Keratinocyte (primary cell): ENCODE results near the gene TTC36. TPM values are rescaled to one million over a fixed set of nuclear protein-coding genes. Genes with fewer than 3 reads are reported as not detected.

Experiments used
- DNase-seq: peaks from one replicate; pipeline ENCODE4 v3.0.0-alpha.2; 2011; ENCODE audit warnings: low read depth, missing footprints, low spot score
- FAIRE-seq: peaks from 2 replicates; lab custom pipeline; 2011; peaks lifted over from hg19 to GRCh38; lab: Jason Lieb, UNC
- H2AFZ ChIP-seq: 2 replicates; pipeline ENCODE4 v1.6.0; 2012; ENCODE audit warnings: low read length, control low read depth, inconsistent platforms; ENCODE audit not compliant: control insufficient read depth
- H3K27ac ChIP-seq: 2 replicates; pipeline ENCODE4 v1.5.1; 2011; ENCODE audit warnings: low read length; ENCODE audit not compliant: control insufficient read depth, insufficient read depth
- H3K27me3 ChIP-seq: 3 replicates; pipeline ENCODE4 v1.6.0; 2011; ENCODE audit warnings: low read length; ENCODE audit not compliant: control insufficient read depth, insufficient read depth; ENCODE audit errors: extremely low read depth
- H3K36me3 ChIP-seq, 2 experiments: 2 replicates in 1 of 2; 3 replicates in 1 of 2; pipeline ENCODE4 v1.5.1; 2011; ENCODE audit warnings: low read length in 2 of 2, mild to moderate bottlenecking in 1 of 2; ENCODE audit not compliant: control insufficient read depth in 2 of 2, insufficient read depth in 2 of 2; ENCODE audit errors: extremely low read depth in 1 of 2
- H3K4me1 ChIP-seq: 3 replicates; pipeline ENCODE4 v1.5.1; 2011; ENCODE audit warnings: low read length; ENCODE audit not compliant: control insufficient read depth, insufficient read depth; ENCODE audit errors: extremely low read depth
- H3K4me2 ChIP-seq: 3 replicates; pipeline ENCODE4 v1.6.0; 2011; ENCODE audit warnings: low read depth, low read length; ENCODE audit not compliant: control insufficient read depth, insufficient read depth; ENCODE audit errors: extremely low read depth
- H3K4me3 ChIP-seq, 3 experiments: fragments of 200-600 bp in 1 of 3; sonication (generic) in 1 of 3; 2 replicates in 2 of 3; 3 replicates in 1 of 3; pipeline ENCODE4 v1.5.1; 2011 to 2016; ENCODE audit warnings: low read length in 3 of 3, mild to moderate bottlenecking in 3 of 3, control low read depth in 2 of 3, inconsistent platforms in 1 of 3, low read depth in 1 of 3, mixed read lengths in 1 of 3, mixed run types in 1 of 3, moderate library complexity in 1 of 3; ENCODE audit not compliant: control insufficient read depth in 2 of 3, insufficient read depth in 2 of 3; ENCODE audit errors: extremely low read depth in 1 of 3
- H3K79me2 ChIP-seq: 2 replicates; pipeline ENCODE4 v1.6.0; 2012; ENCODE audit warnings: low read length; ENCODE audit not compliant: control insufficient read depth, insufficient read depth
- H3K9ac ChIP-seq: 3 replicates; pipeline ENCODE4 v1.6.0; 2011; ENCODE audit warnings: low read length; ENCODE audit not compliant: control insufficient read depth, insufficient read depth; ENCODE audit errors: extremely low read depth
- H3K9me1 ChIP-seq: 3 replicates; pipeline ENCODE4 v1.6.0; 2011; ENCODE audit warnings: low read length; ENCODE audit not compliant: control insufficient read depth, insufficient read depth; ENCODE audit errors: extremely low read depth
- H3K9me3 ChIP-seq: 2 replicates; pipeline ENCODE4 v1.5.1; 2012; ENCODE audit warnings: low read depth, low read length; ENCODE audit not compliant: control insufficient read depth
- H4K20me1 ChIP-seq: 3 replicates; pipeline ENCODE4 v1.6.0; 2011; ENCODE audit warnings: low read length; ENCODE audit not compliant: control insufficient read depth, insufficient read depth; ENCODE audit errors: extremely low read depth
- CTCF ChIP-seq, 3 experiments: IDR thresholded peaks in 1 of 3; conservative IDR thresholded peaks in 1 of 3; optimal IDR thresholded peaks in 1 of 3; 2 replicates in 2 of 3; 3 replicates in 1 of 3; pipeline versions ENCODE3 to v1.5.1; 2011; ENCODE audit warnings: low read length in 3 of 3, mild to moderate bottlenecking in 3 of 3, moderate library complexity in 2 of 3, control low read depth in 1 of 3, inconsistent platforms in 1 of 3; ENCODE audit not compliant: insufficient read depth in 2 of 3; ENCODE audit errors: extremely low read depth in 1 of 3
- EZH2 ChIP-seq: IDR thresholded peaks from one replicate; pipeline ENCODE4 v1.6.1; 2012; ENCODE audit warnings: inconsistent platforms, mild to moderate bottlenecking, low read length, moderate library complexity
- dilution Hi-C: fragments of 300-500 bp; cut with MboI; formaldehyde crosslinking; loops from one replicate; pipeline ENCODE4 v1.7.0; 2020; ENCODE audit warnings: low sequenced_read_pairs; ENCODE audit not compliant: extremely low pct_ligation_motif_present
- polyA plus RNA-seq, 5 experiments: library from polyadenylated mRNA; depleted of rRNA in 3 of 5; stranded (reverse) in 3 of 5; stranded (forward) in 1 of 5; unstranded in 1 of 5; fragments of >200 nt; gene quantifications; 1 replicate in 1 of 5; 2 replicates in 3 of 5; 3 replicates in 1 of 5; pipeline versions ENCODE4 v1.2.1 to v1.2.3, GENCODE V29; 2011 to 2012; ENCODE audit warnings: missing spikeins in 2 of 5, low read depth in 1 of 5, low replicate concordance in 1 of 5

The TTC36 gene
- polyA plus RNA-seq, 1 donor (not counting 4 experiments of a cell fraction or from before 2014, with no cell fraction given), result not detected

- H3K4me1 ChIP-seq, result no peaks in the 10 kb centered on the region
- H3K27me3 ChIP-seq, result no peaks in the 10 kb centered on the region
- dilution Hi-C loops, result no loop called here
- H3K27ac ChIP-seq, result no peak overlapping the region
- TF ChIP-seq CTCF (optimal IDR thresholded peaks at IDR 0.05 in 1 of 3, IDR thresholded peaks at IDR 0.05 in 1 of 3, conservative IDR thresholded peaks at IDR 0.05 in 1 of 3; ENCODE audit: extremely low read depth in 1 of 3, insufficient read depth in 2 of 3, low read length in 3 of 3) (no peak), EZH2 (no peak)
- H3K9me1 ChIP-seq, result no peaks in the 10 kb centered on the region
- FAIRE-seq (no peak), DNase-seq (no peak)
- no peak overlapping the region for H3K9ac ChIP-seq
- H3K4me2 ChIP-seq, result no peak overlapping the region
- no peaks in the 10 kb centered on the region for H3K9me3 ChIP-seq
- H3K36me3 ChIP-seq, result peaks cover 29 to 43% of the 10 kb centered on the region in 2 experiments
- H2AFZ ChIP-seq, result no peak overlapping the region
- H3K4me3 ChIP-seq, result no peak overlapping the region
- H3K79me2 ChIP-seq, result no peaks in the 10 kb centered on the region
- no peaks in the 10 kb centered on the region for H4K20me1 ChIP-seq
Observed at GRCh38 chr11:118511601-118512000, 15.7 kb upstream of the TTC36 start.

GRCh38 chr11:118514103-118514502 lies 13.2 kb upstream of the TTC36 start:
- H3K36me3 ChIP-seq, result peaks cover 24 to 32% of the 10 kb centered on the region in 2 experiments
- no peaks in the 10 kb centered on the region for H3K9me3 ChIP-seq
- FAIRE-seq (no peak), DNase-seq (no peak)
- H3K79me2 ChIP-seq, result no peaks in the 10 kb centered on the region
- dilution Hi-C loops, result no loop called here
- H4K20me1 ChIP-seq, result no peaks in the 10 kb centered on the region
- no peak for TF ChIP-seq CTCF (optimal IDR thresholded peaks at IDR 0.05 in 1 of 3, IDR thresholded peaks at IDR 0.05 in 1 of 3, conservative IDR thresholded peaks at IDR 0.05 in 1 of 3; ENCODE audit: extremely low read depth in 1 of 3, insufficient read depth in 2 of 3, low read length in 3 of 3)
- no peak for TF ChIP-seq EZH2
- no peak overlapping the region for H3K27ac ChIP-seq
- no peak overlapping the region for H3K9ac ChIP-seq
- no peaks in the 10 kb centered on the region for H3K9me1 ChIP-seq
- H3K4me2 ChIP-seq, result no peak overlapping the region
- no peaks in the 10 kb centered on the region for H3K27me3 ChIP-seq
- no peak overlapping the region for H3K4me3 ChIP-seq
- no peak overlapping the region for H2AFZ ChIP-seq
- H3K4me1 ChIP-seq, result no peaks in the 10 kb centered on the region
